ENCODE results near the gene RIMKLB.
"Not testable (repeated sequence)": the region's sequence is repeated elsewhere in the genome, so short reads cannot be mapped to it uniquely, and the experiment has no call there.

The RIMKLB gene

GRCh38 chr12:8818526-8818925, 120.7 kb downstream of the RIMKLB start:
- no peak for DNase-seq (ENCODE audit: low spot score)

- DNase-seq (ENCODE audit: low spot score), result no peak
Observed at GRCh38 chr12:8819666-8819980, 121.8 kb downstream of the RIMKLB start.

- DNase-seq (ENCODE audit: low spot score), result not testable (repeated sequence)
Observed at GRCh38 chr12:8820676-8821407, 123.1 kb downstream of the RIMKLB start.

GRCh38 chr12:8821591-8821990, 123.8 kb downstream of the RIMKLB start:
- DNase-seq (ENCODE audit: low spot score), result no peak

- DNase-seq (ENCODE audit: low spot score), result no peak
Observed at GRCh38 chr12:8822298-8822697, 124.5 kb downstream of the RIMKLB start, which contains the start of gene A2ML1. TSS of gene A2ML1 (plus strand) at chr12:8822621. CDS start at chr12:8822652, 31 bp downstream.

- DNase-seq (ENCODE audit: low spot score), result peak; percentile 51
Observed at GRCh38 chr12:8823565-8824300, 125.9 kb downstream of the RIMKLB start.

GRCh38 chr12:8827551-8828256, 129.9 kb downstream of the RIMKLB start:
- DNase-seq (ENCODE audit: low spot score), result no peak

GRCh38 chr12:8828257-8829124, 130.7 kb downstream of the RIMKLB start:
- DNase-seq (ENCODE audit: low spot score), result no peak

- DNase-seq (ENCODE audit: low spot score), result no peak
Observed at GRCh38 chr12:8829125-8829518, 131.3 kb downstream of the RIMKLB start.

- no peak for DNase-seq (ENCODE audit: low spot score)
Observed at GRCh38 chr12:8829621-8830020, 131.8 kb downstream of the RIMKLB start.

- no peak for DNase-seq (ENCODE audit: low spot score)
Observed at GRCh38 chr12:8831116-8831515, 133.3 kb downstream of the RIMKLB start.

GRCh38 chr12:8832500-8832899, 134.7 kb downstream of the RIMKLB start:
- no peak for DNase-seq (ENCODE audit: low spot score)
